AG04449 (cell line): ENCODE results near the gene NME4.
"Not testable (repeated sequence)": the region's sequence is repeated elsewhere in the genome, so short reads cannot be mapped to it uniquely, and the experiment has no call there.

Experiments
- CTCF ChIA-PET: fragments of 350-600 bp; formaldehyde crosslinking; extraction: SDS; loops from one replicate; lab custom pipeline; 2021; ENCODE audit warnings: antibody characterized with exemption; lab: Yijun Ruan, JAX
- POLR2A ChIA-PET: fragments of 400-600, 350-600 bp; formaldehyde crosslinking; extraction: SDS; loops from one replicate; lab custom pipeline; 2020; ENCODE audit warnings: antibody characterized with exemption, inconsistent platforms; lab: Yijun Ruan, JAX
- DNase-seq: peaks from one replicate; pipeline ENCODE4 v3.0.0-alpha.2; 2010; ENCODE audit warnings: low read depth, low spot score
- H3K4me3 ChIP-seq: 2 replicates; pipeline ENCODE4 v1.5.1; 2011; ENCODE audit warnings: low read depth, mild to moderate bottlenecking, control low read depth, low read length
- TF ChIP-seq, protein P1 (sequence below): IDR thresholded peaks from one replicate; pipeline ENCODE4 v1.5.1; 2011; ENCODE audit warnings: mild to moderate bottlenecking, moderate library complexity, low read length, control low read depth, inconsistent platforms; ENCODE audit not compliant: insufficient read depth; ENCODE audit errors: missing control alignments

NME4 gene

DNA sequence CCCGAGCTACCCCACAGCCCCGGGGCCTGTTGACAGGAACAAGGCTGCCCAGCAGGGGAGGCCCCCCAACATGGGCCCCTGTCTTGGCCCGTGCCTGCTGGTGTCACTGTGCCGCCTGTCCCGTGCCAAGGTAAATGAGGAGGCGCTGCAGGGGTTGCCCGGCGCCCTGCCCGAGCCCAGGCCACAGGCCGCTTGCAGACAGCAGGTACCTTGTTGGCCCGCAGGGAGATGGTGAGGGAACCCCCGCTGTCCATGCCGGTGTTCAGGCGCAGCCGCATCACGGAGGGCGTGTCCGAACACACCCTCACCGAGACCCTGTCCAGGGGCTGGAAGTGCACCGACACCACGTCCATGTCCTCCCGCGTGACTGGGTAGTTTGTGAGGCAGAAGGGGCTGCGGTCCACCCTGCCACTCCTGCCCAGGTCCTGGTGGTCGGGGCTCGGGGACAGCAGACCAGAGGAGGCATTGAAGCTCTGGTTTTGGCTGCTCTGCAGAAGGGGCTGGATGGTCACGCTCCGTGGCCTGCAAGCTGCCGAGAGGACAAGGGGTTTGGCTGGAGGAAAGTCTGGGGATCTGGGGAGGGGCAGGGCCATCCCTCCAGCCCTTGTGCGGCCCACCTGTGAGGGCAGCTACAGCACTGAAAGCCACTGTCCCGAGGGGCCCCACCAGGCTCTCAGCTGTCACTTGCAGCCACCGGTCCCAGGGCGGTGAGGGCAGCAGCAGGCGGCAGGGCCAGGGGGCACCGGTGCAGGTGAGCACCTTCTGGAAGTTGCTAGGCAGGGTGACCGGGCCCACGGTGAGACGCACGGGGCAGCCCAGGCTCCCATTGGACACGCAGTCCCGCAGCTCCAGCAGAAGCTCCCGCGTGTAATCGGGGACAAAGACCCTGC is 20.8 kb upstream of the NME4 start:
- ChIA-PET CTCF (interaction anchor here (1.4 kb wide), 1 partner anchor 14 kb away, joined by 3 read pairs; no protein-coding TSS in a partner anchor), POLR2A (no interaction called here)
- H3K4me3 ChIP-seq, result no peak overlapping the region
- no peak for DNase-seq
- TF ChIP-seq, protein P1, sequence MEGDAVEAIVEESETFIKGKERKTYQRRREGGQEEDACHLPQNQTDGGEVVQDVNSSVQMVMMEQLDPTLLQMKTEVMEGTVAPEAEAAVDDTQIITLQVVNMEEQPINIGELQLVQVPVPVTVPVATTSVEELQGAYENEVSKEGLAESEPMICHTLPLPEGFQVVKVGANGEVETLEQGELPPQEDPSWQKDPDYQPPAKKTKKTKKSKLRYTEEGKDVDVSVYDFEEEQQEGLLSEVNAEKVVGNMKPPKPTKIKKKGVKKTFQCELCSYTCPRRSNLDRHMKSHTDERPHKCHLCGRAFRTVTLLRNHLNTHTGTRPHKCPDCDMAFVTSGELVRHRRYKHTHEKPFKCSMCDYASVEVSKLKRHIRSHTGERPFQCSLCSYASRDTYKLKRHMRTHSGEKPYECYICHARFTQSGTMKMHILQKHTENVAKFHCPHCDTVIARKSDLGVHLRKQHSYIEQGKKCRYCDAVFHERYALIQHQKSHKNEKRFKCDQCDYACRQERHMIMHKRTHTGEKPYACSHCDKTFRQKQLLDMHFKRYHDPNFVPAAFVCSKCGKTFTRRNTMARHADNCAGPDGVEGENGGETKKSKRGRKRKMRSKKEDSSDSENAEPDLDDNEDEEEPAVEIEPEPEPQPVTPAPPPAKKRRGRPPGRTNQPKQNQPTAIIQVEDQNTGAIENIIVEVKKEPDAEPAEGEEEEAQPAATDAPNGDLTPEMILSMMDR, result no peak

- ChIA-PET CTCF (interaction anchor here (1.4 kb wide), 1 partner anchor 15 kb away, joined by 3 read pairs; no protein-coding TSS in a partner anchor), POLR2A (no interaction called here)
- DNase-seq, result no peak
- no peak overlapping the region for H3K4me3 ChIP-seq
- TF ChIP-seq, protein P1, result no peak
These were observed 20.1 kb upstream of the NME4 start for GRCh38 chr16:376817-377418.

DNA sequence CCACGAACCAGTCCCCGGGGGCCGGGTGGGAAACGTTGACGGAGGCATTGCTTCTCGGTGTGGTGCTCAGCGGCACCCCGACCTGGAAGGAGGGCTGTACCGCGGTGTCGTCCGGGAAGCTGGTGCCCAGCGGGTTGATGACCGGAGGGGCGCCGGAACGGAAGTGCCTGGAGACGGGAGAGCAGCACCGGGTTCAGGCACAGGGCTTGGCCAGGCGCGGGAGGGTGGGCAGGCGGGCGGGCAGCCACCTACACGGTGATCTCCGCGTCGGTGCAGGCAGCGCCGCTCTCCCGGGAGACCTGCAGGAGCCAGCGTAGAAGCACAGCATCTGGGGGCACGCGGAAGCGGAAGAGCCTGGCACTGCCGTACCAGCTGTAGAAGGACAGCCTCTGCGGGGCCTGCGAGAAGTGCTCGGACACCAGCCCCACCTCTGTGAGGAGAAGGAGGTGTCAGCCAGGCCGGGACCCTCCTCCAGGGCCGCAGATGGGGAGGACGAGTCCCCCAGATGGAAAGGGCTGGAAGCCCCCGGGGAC is 19.5 kb upstream of the NME4 start:
- TF ChIP-seq, protein P1, result no peak
- ChIA-PET CTCF (no interaction called here), POLR2A (no interaction called here)
- no peak for DNase-seq
- H3K4me3 ChIP-seq, result no peak overlapping the region

- H3K4me3 ChIP-seq, DNase-seq, POLR2A ChIA-PET: not testable (repeated sequence)
- CTCF ChIA-PET, result interaction anchor here (1.2 kb wide), 1 partner anchor 143 kb away, joined by 3 read pairs; the partner anchor contains the start of gene FAM234A
These were observed 18.7 kb upstream of the NME4 start for GRCh38 chr16:378113-378820.

DNA sequence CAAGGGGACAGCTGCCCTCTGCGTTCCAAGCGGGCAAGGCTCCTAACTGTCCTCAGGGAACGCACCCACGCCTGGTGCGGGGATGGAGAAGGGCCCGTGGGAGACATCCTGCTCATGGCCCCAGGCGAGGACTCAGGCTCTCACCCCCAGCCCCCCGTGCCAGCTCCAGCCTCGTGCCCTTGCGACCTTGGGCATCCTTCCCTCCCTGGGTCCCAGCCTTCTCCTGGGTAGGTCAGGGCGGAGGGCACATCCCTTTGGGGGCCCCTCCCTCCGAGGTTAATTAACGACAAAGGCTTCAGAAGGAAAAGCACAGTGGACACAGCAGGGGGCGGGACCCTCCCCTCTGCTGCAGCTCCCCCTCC is 18.2 kb upstream of the NME4 start:
- ChIA-PET CTCF (interaction anchor here (1.2 kb wide), 1 partner anchor 144 kb away, joined by 3 read pairs; the partner anchor contains the start of gene FAM234A), POLR2A (no interaction called here)
- no peak for DNase-seq
- TF ChIP-seq, protein P1, result no peak
- H3K4me3 ChIP-seq, result no peak overlapping the region

DNA sequence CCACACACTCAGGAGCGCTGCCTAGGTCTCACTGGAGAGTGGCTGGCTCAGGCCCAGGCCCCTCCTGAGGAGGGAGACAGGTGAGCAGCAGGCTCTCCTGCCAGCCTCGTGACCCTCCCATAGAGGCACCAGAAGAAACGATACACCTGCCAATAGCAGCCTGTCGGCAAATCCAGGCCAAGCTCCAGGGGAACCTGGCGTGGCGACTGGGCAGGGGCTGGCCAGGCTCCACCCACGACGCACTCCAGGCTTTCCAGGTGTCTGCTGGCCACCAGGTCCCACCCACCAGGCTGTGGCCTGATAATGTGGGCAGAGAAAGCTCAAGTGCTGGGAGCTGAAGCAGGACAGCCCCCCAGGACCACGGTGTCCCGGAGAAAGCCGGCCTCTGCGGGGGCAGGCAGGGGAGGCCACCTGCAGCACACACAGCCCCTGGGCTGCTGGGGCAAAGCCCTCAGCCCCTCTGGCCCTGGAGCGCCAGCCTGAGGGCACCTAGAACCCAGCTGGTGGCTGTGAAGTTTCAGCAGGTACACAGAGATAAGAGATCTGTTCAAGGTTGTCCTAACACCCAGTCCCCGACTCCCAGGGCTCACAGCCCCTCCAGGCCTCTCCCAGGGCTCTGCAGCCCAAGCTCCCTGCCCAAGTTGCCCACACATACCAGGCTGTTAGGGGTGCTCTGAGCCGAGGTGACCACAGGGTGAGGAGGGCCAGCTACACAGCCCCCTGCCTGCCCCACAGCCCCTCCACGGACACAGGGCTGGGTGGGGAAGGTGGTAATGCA is 17.6 kb upstream of the NME4 start:
- no peak overlapping the region for H3K4me3 ChIP-seq
- TF ChIP-seq, protein P1, result no peak
- no peak for DNase-seq
- CTCF ChIA-PET, result interaction anchor here (0.9 to 1.2 kb wide), 2 partner anchors 141 to 145 kb away, joined by 3 read pairs; partner anchors contain the start of gene FAM234A
- POLR2A ChIA-PET, result no interaction called here
